OCI-LY1 (cell line): ENCODE data around the gene COX19.

Source experiments
- EZH2 ChIP-seq: fragments of 200-600 bp; sonication (generic), shearing (Covaris generic); IDR thresholded peaks from 2 replicates; pipeline ENCODE4 v1.8.0; 2017; ENCODE audit warnings: borderline replicate concordance, mixed run types, mild to moderate bottlenecking, antibody characterized with exemption, low read length, moderate library complexity, mixed read lengths
- TF ChIP-seq, protein P1 (sequence below): fragments of 200-600 bp; sonication (generic), shearing (Covaris generic); IDR thresholded peaks from 2 replicates; pipeline ENCODE4 v1.5.1; 2017; ENCODE audit warnings: mild to moderate bottlenecking, antibody characterized with exemption, low read length, moderate library complexity, mixed read lengths

DNA sequence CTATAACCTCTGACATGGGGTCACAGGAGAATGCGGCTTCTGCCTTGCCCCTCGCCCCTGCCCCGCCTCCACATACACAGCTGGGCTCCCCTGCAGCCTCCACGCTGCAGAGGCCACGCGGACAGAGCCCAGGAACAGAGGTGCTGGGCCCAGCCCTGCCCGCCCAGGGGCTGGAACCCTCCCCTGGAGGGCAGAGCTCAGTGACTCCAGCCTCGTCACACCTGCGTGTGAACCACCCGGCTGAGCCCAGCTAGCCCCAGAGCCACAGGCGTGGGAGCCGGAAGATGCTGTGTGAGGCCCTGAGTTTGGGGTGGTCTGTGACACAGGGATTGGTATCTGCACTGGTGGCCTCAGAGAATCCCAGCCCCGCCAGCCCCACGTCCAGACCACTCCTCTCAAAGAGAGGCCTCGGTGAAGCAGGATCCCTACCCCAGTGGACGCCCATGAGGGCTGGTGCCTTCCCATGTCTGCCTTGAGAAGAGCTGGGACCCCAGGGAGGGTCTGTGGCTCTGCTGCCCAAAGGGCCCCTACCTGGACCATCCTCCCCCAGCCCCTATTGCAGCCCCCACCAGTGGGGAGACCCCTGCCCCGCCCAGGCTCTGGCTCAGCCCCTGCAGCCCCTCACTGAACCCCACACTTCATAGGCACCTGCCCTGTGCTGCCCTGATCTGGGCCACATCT lies 12.8 kb downstream of the COX19 start:
- TF ChIP-seq EZH2, result no peak
- TF ChIP-seq, protein P1, sequence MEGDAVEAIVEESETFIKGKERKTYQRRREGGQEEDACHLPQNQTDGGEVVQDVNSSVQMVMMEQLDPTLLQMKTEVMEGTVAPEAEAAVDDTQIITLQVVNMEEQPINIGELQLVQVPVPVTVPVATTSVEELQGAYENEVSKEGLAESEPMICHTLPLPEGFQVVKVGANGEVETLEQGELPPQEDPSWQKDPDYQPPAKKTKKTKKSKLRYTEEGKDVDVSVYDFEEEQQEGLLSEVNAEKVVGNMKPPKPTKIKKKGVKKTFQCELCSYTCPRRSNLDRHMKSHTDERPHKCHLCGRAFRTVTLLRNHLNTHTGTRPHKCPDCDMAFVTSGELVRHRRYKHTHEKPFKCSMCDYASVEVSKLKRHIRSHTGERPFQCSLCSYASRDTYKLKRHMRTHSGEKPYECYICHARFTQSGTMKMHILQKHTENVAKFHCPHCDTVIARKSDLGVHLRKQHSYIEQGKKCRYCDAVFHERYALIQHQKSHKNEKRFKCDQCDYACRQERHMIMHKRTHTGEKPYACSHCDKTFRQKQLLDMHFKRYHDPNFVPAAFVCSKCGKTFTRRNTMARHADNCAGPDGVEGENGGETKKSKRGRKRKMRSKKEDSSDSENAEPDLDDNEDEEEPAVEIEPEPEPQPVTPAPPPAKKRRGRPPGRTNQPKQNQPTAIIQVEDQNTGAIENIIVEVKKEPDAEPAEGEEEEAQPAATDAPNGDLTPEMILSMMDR, result no peak
